Stimulated activated CD4-positive, alpha-beta T cell treated with anti-CD3 and anti-CD28 coated beads, Interleukin-15, amount 100 ng/mL, for 1 hour (primary cell): Measurements from ENCODE around the gene ARTN.

ENCODE experiments used
- DNase-seq, 2 donors: peaks; one replicate each; pipeline ENCODE4 v3.0.0-alpha.2; 2020; ENCODE audit warnings: low read depth in 1 of 2, low spot score in 1 of 2

The ARTN gene

DNA sequence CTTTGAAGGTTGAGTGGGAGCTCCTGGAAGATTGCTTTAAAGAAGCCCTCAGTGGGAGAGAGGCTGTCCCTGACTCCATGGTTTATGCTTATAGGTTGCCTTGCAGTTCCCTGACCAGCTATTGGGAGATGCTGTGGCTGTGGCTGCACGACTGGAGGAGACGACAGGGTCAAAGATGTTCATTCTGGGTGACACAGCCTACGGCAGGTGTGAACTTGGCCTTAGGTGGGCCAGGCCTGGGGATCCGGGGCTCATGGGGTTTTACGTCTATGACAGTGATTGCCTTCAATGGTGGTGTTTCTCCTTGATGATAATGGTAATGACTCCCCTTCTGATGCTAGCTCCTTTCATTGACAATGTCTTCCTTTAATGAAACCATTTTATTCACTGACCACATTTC, 36.9 kb downstream of the ARTN start:
- DNase-seq, result no peak

DNA sequence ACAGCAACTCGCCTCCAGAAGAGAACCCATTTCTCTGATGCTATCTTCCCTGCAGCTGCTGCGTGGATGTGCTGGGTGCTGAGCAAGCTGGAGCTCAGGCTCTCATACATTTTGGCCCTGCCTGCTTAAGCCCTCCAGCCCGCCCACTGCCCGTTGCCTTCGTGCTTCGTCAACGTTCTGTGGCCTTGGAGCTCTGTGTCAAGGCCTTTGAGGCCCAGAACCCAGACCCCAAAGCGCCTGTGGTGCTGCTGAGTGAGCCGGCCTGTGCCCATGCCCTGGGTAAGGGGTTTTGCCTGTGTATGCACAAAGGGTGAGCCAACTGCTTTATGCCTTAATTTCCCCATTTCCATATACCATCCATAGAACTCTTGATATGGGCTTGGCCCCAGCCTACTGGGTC, 37.3 kb downstream of the ARTN start:
- DNase-seq, result no peak

DNA sequence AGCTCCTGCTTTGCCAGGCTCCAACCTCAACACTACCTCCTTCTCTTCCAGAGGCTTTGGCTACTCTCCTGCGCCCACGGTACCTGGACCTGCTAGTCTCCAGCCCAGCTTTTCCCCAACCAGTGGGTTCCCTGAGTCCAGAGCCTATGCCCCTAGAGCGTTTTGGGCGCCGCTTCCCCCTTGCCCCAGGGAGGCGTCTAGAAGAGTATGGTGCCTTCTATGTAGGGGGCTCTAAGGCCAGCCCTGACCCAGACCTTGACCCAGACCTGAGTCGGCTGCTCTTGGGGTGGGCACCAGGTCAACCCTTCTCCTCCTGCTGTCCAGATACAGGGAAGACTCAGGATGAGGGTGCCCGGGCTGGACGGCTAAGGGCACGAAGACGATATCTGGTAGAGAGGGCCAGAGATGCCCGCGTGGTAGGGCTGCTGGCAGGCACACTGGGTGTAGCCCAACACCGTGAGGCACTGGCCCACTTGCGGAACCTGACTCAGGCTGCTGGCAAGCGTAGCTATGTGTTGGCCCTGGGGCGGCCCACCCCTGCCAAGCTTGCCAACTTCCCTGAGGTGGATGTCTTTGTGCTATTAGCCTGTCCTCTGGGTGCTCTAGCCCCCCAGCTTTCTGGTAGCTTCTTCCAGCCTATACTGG, 37.9 kb downstream of the ARTN start:
- DNase-seq, result no peak

DNA sequence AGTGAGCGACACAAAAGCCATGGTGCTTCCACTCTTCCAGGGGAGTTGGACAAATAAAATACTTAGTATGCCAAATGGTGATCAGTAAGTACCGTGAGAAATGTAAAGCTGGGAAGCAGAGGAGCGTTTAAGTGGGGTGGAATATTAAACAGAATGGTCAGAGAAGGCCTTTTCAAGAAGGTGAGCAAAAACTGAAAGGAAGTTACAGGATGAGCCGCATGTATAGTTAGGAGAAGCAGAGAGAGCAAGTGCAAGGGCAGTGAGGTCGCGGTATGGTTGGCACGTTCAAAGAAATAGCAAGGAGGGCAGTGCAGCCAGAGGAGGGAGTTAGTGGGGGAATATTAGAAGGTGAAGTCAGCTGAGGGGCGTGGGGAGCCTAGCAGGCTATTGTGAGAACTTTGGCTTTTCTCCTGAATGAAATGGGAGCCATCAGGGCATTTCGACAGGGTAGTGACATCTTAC, 40.4 kb downstream of the ARTN start:
- DNase-seq, result no peak

DNA sequence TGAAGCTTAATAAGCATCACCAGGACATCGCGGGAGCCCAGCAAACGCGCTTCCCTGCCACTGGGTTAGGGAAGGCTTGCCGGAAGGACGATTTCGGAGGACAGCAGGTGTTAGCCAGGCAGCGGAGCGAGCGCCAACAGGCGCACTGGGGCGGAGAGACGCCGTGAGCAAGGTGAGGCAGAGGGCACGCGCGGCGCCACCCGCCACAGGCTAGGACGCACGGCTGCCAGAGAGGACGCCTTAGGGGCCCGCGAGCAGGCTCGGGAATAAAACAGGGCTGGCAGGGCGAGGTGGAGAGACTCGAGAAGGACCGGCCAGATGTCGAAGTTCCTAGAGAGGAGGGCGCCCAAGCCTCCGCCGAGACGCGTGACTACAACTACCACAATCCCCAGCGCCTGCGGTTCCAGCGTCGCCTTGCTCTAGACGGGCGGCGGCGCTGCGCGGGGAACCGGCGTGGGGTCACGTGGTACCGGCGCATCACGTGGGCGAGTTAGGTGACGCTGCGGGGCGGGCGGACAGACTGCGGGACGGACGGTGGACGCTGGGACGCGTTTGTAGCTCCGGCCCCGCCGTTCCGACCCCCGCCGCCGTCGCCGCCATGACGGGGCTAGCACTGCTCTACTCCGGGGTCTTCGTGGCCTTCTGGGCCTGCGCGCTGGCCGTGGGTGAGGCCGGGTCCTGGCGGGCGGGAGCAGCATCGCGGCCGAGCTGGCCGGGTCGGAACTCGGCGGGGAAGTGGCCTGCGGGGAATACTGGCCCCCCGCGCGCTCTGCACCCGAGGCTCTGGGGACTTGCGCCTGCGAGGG, 41.0 kb downstream of the ARTN start, which contains the start of gene ATP6V0B:
TSS of gene ATP6V0B (plus strand) at position 518 of the 806 bp plus-strand sequence. CDS start at position 599, 81 bp downstream.
- peak; percentile 82 to 94 for DNase-seq

DNA sequence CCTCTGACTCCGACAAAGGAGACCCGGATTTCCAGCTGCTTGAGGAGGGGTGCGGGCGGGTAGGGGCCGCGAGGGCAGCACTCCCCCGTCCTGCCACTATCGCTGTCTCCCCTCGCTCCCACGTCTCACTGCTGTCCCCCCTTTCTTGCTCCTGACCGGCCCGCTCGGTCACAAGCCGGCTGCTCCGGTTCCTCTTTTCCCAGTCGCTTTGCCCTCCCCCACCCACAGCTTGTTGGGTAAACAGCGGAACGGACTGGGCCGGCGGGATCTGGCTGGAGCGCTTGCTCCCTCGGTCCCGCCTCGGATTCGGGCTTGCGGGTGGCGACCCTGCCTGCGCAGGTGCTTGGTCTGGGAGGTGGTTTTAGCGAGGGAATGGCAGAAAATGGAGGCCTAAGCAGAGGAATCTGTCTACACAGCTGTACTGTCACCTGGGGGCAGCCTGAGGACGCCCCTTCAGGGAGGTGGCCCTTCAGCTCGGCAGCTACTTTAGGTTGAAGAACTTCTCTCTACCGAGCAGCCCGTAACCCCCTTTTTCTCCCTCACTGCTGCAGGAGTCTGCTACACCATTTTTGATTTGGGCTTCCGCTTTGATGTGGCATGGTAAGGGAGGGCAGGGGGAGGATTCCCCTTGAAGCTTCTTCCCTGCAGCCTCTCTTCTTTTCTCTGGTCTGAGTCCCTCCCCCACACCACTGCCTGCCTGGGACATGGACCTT, 41.8 kb downstream of the ARTN start:
- no peak for DNase-seq

DNA sequence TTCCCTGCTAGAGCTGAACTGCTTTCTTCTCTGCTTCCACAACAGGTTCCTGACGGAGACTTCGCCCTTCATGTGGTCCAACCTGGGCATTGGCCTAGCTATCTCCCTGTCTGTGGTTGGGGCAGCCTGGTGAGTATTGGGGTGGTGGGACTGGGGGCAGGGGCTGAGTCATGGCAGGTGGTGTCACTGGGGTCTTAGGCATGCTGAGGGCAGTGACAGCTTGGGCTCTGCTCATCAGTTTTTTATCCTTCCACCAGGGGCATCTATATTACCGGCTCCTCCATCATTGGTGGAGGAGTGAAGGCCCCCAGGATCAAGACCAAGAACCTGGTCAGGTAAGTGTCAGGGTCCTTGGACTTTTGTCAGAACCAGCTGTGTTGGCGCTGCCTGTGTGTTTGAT, 42.4 kb downstream of the ARTN start:
- no peak for DNase-seq

DNA sequence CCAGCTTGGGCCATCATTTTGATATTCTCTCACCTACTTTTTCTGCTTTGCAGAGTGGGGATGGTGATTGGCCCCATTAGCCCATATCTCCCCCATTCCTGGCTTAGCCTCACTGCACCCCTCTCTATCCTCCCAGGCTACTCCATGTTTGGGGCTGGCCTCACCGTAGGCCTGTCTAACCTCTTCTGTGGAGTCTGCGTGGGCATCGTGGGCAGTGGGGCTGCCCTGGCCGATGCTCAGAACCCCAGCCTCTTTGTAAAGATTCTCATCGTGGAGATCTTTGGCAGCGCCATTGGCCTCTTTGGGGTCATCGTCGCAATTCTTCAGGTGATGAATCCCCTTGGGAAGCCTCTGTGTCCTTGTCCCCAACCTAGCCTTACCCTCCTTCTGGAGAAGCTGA, 43.3 kb downstream of the ARTN start:
- no peak for DNase-seq

DNA sequence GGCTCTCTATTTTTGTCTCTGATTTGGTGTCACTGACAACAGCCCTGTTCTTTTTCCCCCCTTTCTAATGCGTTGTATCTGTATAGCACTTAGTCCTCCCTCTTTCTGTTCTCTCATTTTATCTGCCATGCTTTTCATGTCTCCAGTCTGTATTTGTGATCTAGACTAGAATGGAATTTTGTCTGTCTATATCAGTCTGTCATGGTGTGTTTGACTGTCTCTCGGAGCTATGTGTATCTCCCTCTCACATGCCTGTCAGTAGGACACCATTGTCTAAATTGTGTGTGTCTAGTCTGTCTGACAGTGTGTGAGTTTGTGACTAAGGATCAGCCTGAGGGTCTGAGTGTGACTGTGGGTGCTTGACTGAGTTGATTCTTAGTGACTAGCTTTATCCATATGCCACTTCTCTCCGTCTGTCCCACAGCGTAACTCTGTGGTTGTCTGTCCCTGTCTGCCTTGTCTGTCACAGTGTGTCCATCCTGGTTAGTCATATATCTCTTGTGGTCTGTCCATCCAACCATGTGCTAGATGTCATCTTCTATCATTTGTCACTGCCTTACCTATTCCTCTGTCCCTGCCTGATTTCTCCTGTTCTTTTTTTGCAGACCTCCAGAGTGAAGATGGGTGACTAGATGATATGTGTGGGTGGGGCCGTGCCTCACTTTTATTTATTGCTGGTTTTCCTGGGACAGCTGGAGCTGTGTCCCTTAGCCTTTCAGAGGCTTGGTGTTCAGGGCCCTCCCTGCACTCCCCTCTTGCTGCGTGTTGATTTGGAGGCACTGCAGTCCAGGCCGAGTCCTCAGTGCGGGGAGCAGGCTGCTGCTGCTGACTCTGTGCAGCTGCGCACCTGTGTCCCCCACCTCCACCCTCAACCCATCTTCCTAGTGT, 44.0 kb downstream of the ARTN start:
- DNase-seq, result no peak

DNA sequence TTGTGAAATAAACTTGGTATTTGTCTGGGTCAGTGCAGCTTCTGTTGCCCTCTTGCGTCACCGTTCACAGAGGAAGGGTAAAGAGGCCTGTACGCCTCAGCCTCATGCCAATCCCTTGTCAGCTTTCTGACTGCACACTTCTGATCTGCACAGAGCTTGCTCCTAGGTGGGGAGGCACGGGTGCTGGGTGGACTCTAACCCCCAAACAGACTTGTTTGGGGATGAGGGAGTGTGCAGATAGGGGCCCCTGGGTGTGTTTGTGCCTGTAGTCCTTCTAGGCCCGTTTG, 44.6 kb downstream of the ARTN start:
- no peak for DNase-seq

DNA sequence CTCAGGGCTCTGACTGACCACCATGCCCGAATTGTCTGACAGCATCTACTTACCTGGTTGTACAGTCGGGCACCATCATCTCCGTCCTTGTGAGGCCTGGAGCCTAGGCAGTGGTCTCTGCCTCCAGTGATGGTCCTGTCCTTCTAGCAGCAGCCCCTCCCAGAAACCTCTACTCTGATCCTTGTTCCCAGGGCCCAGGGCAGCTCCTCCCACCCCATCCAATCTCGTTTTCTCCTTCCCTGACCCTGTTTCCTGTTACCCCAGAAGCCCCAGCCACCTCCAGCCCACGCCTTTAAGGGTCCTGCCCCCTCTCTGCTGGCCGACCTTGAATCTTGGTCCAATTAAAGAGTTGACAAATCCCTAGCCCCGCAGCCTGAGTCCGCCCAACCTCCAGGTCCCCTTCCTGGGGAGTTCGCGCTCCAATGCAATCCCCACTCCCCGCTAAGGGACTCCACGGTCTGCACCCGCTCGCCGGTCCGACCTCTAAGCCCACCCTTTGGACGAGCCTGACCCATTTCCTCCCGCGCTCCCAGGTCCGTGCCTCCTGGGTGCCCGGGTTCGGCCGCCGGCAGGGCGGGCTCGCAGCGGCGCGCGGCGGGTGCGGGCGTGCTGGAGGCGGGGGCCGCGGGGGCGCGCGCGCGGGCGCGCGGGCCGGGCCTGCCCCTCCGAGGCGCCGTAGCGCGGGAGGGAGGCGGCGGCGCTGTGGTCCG, 45.1 kb downstream of the ARTN start, which contains the start of gene B4GALT2:
TSS of gene B4GALT2 (plus strand) at position 660 of the 710 bp plus-strand sequence. CDS start 1,951 bp downstream, outside the sequence.
- no peak for DNase-seq

DNA sequence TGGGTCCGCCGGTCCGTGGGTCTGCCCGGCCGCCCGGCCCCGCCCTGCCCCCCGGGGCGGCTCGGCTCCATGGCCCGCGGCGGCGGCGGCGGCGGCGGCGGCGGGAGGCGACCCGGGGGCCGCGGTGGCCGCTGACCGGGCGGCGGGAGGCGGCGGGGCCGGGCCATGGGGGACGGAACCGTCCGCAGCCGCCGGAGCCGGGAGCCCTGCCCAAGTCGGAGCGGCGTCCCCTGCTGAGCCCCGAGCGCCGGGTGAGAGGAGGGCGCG, 45.6 kb downstream of the ARTN start:
- no peak for DNase-seq

DNA sequence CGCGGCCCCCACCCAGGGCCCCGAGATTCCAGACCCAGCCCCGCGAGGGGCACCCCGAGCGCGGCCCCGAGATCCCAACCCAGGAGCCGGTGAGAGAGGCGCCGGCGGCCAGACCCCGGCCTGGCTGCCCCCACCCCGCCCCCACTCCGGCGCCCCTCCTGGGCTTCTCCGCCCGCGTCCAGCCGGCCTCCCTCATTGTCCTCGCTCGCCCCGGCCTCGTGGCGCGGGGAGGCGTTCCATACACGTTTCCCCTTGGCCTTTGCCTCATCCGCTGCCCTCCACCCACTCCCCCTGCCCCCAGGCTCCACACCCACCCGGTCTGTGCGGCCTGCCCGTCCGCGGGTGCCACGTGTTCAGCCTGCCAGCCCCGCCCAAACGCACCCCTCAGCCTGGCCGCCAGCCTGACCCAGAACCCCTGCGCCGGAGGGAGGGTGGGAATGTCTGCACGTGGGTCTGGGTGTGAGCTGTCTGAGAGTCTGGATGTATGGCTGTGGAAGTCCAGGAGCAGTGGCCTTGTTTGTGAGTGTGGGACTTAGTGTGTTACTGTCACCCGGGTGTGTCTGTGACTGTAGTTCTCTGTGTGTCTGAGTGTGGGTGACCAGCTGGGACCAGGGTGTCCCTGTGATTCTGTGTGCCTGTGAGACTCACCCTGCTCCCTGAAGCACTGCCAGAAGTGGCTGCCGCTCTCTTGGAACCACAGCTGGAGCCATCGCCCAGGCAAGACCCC, 46.1 kb downstream of the ARTN start:
- DNase-seq, result no peak

DNA sequence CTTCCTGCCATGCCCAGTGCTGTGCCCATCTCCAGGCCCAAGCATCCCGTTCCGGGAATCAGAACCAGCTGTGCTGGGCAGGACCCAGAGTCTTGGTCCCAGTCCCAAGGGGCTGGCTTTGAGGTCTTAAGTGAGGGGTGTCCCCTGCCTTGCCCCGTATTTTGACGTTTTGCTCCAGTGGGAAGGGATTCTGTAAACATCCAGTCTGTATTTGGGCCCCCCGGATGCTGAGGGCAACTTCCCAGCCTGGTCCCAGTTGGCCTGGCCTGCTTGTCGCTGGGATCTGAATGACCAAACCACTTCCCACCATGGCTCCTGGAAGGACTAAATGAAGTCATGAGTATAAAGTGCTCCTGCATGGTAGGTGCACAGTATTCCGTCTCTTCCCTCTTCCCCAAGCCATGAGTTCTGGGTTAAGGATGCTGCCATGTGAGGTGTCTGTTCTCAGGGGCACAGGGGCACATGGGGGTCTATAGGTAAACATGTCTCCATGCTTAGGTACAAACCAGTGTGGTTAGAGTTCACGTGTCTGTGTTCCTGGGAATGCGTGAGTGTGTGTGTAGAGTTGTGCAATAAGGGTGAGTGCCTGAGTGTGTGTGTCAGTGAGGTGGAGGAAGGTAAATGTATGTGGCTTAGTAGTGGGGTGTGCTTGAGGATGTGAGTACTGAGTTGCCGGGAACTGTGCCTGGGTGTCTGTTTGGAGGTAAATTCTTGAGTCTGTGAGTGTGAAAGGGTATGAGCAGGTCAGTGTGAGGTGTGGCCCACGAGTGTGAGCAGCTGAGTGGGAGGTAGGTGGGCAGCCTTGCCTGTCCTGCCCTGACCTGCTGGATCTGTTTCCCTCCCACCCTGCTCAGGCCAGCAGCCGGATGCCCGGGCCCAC, 46.9 kb downstream of the ARTN start:
- DNase-seq, result no peak

DNA sequence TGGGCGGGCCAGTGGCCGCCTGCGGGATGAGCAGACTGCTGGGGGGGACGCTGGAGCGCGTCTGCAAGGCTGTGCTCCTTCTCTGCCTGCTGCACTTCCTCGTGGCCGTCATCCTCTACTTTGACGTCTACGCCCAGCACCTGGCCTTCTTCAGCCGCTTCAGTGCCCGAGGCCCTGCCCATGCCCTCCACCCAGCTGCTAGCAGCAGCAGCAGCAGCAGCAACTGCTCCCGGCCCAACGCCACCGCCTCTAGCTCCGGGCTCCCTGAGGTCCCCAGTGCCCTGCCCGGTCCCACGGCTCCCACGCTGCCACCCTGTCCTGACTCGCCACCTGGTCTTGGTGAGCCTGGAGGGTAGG, 47.5 kb downstream of the ARTN start:
- no peak for DNase-seq

DNA sequence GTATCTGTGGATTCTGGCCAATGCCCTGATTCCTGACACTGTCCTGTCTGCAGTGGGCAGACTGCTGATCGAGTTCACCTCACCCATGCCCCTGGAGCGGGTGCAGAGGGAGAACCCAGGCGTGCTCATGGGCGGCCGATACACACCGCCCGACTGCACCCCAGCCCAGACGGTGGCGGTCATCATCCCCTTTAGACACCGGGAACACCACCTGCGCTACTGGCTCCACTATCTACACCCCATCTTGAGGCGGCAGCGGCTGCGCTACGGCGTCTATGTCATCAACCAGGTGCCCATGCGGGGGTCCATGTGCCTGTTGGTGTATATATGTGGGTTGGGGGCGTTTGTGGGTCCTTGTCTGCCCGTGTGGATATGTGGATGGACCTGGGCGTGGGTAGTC, 48.0 kb downstream of the ARTN start:
- no peak for DNase-seq

DNA sequence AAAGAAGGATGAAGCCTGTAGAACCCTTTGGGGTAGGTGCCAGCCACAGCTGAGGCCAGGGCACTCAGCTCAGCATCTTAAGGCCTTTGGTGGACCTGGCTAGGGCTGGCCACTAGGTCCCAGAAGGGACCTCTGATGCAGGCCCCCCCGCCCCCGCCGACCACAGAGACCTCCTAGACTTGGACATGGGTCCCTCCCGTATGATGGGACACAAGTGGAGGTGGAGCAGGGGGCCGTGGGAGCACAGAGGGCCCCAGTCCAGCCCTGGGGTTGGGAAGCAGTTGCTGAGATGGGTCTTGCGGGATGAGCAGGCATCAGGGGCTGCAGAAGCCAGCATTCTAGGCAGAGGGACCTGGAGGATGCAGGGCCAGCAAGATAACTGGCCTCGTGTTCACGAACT, 48.6 kb downstream of the ARTN start:
- no peak for DNase-seq

DNA sequence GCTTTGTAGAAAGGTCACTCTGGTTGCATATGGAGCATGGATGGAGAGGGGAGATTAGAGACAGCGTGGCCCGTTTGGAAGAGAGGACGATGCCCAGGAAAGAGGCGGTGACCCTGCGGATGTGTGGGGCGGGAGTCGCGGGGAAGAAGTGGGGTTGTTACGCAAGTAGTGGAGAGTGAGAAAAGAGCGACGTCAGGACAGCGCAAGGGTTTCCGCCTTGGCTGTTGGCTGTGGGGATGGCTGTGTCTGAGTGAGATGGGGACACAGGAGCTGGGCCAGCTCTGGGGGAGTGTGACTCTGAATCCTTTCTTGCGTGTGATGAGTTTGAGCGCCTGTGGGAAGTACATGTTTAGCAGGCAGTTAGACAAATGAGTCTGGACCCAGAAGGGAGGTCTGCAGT, 49.2 kb downstream of the ARTN start:
- DNase-seq, result no peak

DNA sequence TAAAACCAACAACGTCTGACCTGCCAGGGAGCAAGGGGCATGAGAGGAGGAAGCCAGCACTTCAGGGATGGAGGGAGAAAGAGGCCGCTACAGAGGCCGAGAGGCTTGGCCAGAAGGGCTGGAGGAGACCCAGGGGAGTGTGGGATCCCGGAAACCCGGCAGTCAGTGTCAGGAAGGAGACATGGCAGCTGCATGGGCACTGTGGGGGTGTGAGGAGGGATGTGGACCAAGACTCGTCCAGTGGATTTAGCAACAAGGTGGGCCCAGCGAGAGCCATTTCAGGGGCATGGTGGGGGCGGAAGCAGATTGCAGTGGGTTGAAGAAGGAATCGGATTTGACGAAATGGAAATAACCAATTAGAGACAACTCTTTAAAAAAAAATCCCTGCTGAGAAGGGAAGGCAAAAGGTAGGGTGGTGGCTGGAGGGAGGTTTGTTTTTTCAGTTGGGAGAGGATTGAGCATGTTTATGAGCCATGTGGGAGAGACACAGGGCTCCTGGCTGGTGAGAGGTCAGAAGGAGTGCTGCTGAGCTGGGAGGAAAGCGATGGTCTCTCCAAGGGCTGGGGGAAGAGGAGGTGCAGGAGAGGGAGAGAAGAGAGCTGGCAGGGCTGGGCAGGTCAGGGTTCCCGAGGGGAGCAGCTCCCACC, 49.8 kb downstream of the ARTN start:
- no peak for DNase-seq
